Measurements from ENCODE around the gene PLAC9.

- TF ChIP-seq, protein P1, sequence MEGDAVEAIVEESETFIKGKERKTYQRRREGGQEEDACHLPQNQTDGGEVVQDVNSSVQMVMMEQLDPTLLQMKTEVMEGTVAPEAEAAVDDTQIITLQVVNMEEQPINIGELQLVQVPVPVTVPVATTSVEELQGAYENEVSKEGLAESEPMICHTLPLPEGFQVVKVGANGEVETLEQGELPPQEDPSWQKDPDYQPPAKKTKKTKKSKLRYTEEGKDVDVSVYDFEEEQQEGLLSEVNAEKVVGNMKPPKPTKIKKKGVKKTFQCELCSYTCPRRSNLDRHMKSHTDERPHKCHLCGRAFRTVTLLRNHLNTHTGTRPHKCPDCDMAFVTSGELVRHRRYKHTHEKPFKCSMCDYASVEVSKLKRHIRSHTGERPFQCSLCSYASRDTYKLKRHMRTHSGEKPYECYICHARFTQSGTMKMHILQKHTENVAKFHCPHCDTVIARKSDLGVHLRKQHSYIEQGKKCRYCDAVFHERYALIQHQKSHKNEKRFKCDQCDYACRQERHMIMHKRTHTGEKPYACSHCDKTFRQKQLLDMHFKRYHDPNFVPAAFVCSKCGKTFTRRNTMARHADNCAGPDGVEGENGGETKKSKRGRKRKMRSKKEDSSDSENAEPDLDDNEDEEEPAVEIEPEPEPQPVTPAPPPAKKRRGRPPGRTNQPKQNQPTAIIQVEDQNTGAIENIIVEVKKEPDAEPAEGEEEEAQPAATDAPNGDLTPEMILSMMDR (IDR thresholded peaks at IDR 0.05) = no peak
- no peak for TF ChIP-seq POLR2AphosphoS5 (IDR thresholded peaks at IDR 0.05)
- TF ChIP-seq POLR2A (IDR thresholded peaks at IDR 0.05) = no peak
These were observed 34.3 kb downstream of the PLAC9 start for GRCh38 chr10:80166581-80167470.

Data from breast epithelium (tissue), 3 donors.